ENCODE measurements around the gene CNKSR2.

CNKSR2 gene

DNA sequence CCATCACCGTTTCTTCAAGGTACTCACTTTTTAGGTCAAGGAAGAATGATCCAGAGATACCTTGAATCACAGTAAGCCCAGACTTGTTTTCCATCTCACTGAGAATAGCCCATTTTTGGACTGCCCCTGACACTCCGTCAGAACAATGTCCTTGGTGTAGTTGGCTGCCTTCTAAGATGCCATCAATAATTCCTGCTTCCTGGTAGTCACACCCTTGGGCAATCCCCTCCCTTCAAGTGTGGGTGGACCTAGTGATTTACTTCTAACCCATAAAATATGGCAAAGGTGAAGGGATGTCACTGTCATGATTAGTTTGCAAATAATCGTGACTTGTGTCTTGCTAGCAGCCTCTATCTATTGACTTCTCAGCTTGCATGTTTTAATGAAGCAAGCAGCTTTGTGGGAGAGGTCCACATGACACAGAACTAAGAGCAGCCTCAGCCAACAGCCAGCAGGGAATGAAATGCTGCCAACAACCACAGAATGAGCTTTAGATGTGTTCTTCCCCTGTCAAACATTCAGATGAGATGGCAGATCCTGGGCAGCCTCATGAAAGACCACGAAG is 303.9 kb downstream of the CNKSR2 start:
- no peak for DNase-seq

- no peak for DNase-seq
These were observed 309.7 kb downstream of the CNKSR2 start for GRCh38 chrX:21683941-21684340.

DNA sequence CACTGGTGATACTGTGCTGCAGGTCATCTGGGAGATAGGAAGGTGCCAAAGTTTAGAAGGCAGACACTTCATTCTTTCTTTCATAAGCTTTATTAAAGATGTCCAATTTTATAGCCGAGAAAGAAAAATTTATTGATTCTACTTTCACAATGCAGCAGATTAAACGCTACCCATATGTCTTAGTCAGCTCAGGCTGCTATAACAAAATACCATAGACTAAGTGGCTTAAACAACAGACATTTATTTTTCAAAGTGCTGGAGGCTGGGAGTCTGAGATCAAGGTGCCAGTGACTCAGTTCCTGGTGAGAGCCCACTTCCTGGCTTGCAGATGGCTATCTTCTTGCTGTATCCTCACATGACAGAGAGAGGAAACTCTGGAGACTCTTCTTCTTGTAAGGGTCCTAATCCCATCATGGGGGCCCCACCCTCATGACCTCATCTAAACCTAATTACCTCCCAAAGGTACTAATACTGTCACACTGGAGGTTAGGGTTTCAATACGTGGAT is 317.3 kb downstream of the CNKSR2 start:
- DNase-seq: no peak

DNA sequence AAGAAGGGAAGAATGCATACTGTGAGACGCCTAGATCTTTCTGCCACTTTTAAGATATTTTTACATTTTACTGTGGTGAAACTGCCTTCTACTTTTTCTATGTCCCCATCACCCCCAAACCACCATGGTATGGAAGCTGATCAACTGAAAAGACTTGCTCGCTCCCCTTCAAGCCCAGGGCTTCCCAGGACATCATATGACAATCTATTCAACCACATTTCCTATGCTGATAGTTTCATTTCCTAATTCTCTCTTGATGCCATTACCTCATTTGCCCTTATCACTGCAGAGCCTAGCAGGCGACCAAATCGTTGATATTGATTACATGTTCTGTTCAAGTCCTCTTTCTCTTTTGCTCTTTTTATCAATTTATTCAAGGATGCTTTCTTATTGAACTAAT is 324.1 kb downstream of the CNKSR2 start:
- no peak for DNase-seq

- DNase-seq: no peak
These were observed 324.9 kb downstream of the CNKSR2 start for GRCh38 chrX:21699136-21699535.

GRCh38 chrX:21700275-21700674 is 326.1 kb downstream of the CNKSR2 start:
- DNase-seq: no peak

GRCh38 chrX:21700967-21701366 is 326.7 kb downstream of the CNKSR2 start:
- no peak for DNase-seq

DNA sequence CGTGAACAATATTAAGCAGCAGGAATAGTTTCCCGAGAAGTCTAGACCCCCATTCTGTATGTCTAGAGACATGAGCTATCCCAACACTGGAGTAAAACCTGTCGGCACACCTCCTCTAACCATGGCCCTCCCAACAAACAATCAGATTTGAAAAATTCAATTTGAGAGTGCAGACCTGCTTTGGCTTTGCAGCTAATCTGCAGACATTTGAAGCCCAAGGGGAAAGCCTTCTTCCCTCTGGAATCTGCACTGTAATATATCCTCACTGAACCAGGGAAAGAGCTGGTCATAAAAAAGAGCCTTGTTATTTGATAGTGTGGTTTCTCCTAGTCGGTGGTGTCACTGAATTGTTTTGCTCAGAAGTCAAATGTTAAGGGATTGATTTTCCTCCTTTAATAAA is 328.5 kb downstream of the CNKSR2 start:
- DNase-seq: no peak

All from CD4-positive, alpha-beta T cell treated with Interleukin-12 subunit alpha and Interleukin-12 subunit beta, for 1 hour (primary cell).